Left lobe of liver (tissue), 2 donors: ENCODE results near the gene CDCA7L. TPM values are rescaled to one million over a fixed set of nuclear protein-coding genes. Genes with fewer than 3 reads are reported as not detected.

Experiments
- ATAC-seq: fragments of 200-7000 bp; cut with Tn5 transposase; one replicate; pipeline ENCODE4 v1.9.1; 2020; ENCODE audit warnings: mild to moderate bottlenecking, moderate library complexity
- DNase-seq: peaks from one replicate; pipeline ENCODE4 v3.0.0-alpha.2; 2020; ENCODE audit warnings: low spot score
- total RNA-seq: library from RNA; stranded (reverse); gene quantifications from one replicate; pipeline ENCODE4 v1.2.1, GENCODE V29; 2021
- donor health status: DM: no; HTN: no; CAD: no; lungs with moderate emphysema.
- donor health status: DM: no; HTN: yes; CAD: no.

CDCA7L gene
- total RNA-seq, 1 donor from 2014 or later: 5.2 TPM

- DNase-seq (no peak), ATAC-seq (no peak)
These were observed 94.1 kb downstream of the CDCA7L start for GRCh38 chr7:21851559-21851967.
